HG02870 (cell line): ENCODE measurements around the gene CDH22.

Experiments used
- ATAC-seq: cut with Tn5 transposase; IDR thresholded peaks from one replicate; pipeline ENCODE4 v1.9.1; 2021; ENCODE audit warnings: mild to moderate bottlenecking, moderate library complexity; ENCODE audit not compliant: unreplicated experiment

The CDH22 gene

GRCh38 chr20:46219190-46219589 is 89.1 kb downstream of the CDH22 start:
- no peak for ATAC-seq

GRCh38 chr20:46218656-46219055 is 89.6 kb downstream of the CDH22 start:
- ATAC-seq = no peak

GRCh38 chr20:46217583-46217982 is 90.7 kb downstream of the CDH22 start:
- no peak for ATAC-seq

GRCh38 chr20:46216770-46217464 is 91.4 kb downstream of the CDH22 start:
- ATAC-seq = no peak

DNA sequence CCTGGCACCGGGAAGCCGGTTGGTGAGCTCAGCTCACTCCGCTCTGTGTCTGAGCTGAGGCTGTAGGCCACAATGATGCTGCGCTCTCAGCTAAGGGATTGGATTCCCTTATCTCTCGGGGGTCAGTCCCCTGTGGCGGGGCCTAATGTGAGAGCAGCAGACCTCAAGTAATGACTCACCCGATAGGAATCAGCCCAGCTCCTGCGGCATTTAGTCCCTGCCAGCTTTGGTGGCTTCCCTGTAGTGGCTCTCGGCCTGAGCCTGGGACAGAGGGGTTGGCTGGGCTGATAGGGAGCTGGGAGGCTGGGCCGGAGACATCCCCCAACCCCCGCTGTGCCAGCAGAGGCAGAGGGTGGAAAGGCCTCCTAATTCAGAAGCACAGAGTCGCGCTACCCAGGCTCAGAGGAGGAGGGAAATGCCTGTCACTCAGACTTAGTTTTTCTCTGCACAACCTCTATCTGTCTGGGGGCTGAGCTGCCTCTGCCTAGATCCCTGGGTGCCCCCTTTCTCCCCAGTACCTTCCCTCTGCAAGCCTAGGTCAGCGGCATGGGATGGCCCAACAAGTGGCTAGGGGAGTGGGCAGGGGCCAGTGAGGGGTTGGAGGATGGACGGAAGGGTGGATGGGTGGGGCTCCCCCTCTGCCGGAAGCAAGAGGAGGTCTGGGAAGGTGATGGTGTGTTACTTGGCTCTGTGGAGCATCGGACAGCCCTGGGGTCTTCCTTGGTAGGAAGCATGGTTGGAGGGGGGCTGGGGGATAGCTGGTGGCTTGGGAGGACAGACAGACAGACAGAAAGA is 92.2 kb downstream of the CDH22 start:
- no peak for ATAC-seq

- ATAC-seq = no peak
Observed at GRCh38 chr20:46214824-46215488, 93.3 kb downstream of the CDH22 start.

DNA sequence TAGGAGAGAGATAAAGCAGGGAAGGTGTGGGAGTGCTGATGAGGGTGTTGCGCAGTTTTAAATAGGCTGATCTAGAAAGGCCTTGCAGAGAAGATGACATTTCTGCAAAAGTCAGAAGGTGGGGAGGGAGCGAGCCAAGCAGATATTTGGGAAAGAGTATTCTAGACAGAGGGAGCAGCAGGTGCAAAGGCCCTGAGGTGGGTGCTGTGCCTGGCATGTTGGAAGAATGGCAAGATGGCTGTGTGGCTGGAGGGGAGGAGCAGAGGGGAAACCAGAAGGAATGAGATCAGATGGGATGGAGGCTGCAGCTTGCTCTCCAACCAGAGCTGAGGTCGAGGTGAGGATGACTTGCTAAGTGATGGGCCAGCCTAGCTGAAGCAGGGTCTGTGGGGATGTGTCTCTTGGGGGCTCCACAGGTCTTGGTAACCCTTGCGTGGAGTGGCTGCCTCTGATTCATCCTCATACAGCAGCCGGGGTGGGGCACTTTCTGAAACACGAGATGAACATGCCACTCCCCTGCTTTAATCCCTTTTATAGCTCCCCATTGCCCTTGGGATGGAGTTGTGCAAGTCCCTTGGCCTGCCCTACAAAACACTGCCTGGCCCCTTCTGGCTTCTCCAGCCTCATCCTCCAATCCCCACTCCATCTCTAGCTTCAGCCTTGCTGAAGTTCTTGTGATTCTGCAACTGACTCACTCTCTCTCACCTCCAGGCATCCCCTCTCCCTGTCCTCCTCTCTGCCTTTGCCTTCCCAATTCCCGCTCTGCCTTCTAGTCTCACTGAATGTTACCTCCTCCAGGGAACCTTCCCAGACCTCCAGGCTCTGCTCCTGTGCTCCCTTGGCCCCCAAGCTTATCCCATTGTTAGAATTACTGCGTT is 94.1 kb downstream of the CDH22 start:
- ATAC-seq = no peak

DNA sequence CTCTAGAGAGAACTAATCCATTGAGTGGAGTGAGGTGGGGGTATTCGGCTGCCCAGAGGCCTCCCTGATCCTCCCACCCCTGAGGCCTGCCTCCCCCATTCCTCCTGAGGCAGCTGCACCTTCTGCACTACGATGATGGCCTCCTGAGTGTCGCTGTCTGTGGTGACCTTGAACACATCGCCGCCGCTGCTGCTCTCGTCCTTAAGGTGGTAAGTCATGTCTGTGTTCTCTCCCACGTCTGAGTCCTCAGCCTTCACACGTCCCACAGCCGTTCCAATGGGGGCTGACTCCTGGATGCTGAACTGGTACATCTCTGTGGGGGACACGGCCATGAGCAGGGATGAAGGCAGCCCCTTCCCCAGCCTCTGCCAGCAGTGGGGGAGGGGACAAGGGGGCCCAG is 95.4 kb downstream of the CDH22 start:
- no peak for ATAC-seq

GRCh38 chr20:46212252-46212651 is 96.0 kb downstream of the CDH22 start:
- ATAC-seq = no peak

DNA sequence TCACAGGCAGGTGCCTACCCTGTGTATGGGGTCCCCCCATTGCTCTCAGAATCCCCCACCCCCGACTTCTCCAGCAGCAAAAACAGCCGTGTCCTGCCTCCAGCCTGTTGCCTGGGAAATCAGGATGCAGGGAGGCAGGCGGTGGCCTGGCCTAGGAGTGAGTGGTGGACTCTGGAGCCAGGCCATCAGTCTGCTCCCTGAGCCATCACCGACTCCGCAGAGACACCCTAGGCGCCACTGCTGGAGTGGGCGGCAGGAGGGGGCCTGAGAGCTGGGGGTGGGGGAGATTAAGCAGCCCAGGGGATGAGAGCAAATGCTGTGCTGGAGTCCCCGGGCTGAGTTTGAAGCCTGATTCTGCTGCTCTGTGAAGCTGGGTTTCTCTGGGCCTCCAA is 97.0 kb downstream of the CDH22 start:
- ATAC-seq = no peak

DNA sequence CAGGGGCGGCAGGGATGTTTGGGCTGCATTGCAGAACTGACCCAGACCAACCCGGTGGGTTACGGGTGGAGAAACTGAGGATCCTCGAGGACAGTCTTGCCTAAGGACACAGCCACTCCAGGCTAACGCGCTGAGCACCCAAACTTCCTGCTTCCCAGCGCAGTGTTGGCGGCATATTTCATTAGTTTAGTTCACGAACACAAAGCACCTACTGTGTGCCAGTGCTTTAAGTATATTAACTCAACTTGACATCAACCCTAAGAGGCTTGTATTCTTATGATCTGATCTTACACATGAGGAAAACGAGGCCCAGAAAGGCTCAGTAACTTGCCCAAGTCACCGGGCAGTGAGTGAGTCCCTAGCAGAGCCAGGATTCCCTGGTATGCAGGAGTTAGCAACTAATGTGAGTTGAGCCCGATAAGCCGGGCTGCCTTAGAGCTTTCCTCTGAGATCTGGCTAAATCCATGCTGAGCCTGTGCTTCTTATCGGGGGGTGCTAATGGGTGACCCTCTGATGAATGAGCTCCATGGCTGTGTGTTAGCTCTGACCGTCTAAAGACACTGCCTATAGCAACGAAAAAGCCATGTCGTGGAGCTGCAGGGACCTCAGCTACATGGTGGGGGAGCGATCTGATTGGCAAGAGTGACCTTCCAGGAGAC is 97.5 kb downstream of the CDH22 start:
- ATAC-seq = no peak

DNA sequence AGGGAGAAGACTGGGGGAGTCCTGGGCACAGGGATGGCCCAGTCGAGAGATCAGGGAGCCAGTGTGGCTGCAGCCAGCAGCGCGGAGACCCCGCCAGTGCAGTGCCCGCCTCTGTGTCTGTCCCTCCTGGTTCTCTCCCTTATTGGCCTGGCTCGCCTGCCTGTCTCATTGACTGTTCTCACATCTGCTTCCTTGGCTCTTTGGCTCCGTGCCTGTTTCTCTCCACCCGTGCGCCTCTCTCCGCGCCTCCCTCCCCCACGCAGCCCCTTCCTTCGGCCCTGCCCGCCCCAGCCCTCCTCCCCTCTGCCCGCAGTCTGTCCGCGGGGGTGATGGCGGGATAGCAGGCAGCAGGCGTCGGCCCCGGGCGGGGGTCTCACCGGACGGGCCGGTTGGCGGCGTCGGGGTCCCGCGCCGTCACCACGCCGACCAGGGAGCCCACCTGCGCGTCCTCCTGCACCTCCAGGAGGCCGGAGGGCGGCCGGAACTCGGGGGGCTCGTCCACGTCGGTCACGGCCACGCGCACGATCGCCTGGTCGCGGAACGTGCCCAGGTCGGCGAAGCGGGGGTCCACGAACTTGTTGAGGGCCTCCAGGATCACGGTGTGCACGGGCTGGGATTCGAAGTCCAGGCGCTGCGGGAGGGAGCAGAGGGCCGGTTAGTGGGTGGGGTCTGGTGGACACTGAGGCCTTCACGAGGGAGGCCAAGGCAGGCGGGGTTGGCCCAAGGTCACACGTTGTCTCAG is 98.2 kb downstream of the CDH22 start:
- ATAC-seq = no peak

DNA sequence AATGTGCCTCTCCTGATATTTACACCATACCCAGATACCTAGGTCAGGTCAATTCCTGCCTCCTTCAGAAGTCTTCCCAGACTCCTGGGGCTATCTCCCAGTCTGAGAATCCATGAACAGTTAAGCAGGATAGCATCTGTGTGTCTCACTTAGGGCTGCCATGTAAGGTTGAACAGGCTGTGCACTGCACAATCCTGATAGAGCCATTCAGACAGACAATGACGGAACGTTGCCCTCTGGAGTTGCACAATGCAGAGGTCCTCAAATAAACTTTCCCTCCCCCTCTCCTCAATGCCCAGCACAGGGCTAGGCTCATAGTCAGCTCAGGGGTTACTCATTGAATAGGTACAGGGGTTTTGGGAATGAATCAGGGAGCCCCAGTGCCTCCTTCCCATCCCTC is 100.5 kb downstream of the CDH22 start:
- ATAC-seq = no peak

GRCh38 chr20:46206992-46207549 is 101.2 kb downstream of the CDH22 start:
- ATAC-seq = no peak

GRCh38 chr20:46206025-46206424 is 102.3 kb downstream of the CDH22 start:
- no peak for ATAC-seq

DNA sequence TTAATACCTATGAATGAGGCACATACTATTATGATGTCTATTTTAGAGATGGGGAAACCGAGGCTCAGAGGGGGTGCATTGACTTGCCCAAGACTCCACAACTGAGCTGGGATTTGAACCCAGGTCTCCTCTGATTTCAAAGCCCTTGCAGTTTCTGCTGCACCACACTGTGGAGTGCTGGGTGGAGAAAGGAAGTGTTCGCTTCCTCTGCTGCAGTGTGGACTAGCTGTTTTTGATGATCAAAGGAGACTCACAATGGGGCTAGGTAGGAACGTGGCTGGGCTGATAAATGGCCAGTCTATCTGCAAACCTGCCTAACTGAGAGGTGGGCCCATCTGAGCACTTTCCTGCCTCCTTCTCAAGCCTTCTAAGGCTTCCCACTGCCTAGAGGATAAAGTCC is 102.9 kb downstream of the CDH22 start:
- no peak for ATAC-seq

DNA sequence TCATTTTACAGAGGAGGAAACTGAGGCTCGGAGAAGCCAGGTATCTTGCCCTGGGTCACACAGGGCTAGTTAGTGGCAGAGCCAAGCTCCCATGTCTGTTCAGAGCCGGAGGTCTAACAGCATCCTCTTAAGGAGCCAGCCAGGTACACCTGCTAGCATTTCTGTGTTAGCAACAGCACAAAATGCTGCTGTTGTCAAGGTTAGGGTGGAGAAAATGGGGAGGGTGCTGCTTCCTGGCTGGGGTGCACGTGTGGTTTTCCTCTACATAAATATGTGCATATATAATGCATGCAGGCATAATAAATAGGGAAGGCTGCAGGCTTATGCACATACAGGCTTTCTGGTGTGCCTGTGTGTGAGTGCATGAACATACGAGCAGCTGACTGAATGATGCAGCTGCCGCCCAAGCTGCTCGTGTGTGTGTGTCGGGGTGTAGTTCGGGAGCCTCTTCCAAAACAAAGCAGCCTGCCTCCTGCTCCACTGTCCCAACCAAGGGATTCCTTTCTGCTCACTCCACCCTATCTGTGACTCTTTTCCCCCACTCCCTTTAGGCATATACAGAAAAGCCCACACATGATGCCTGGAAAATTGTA is 103.6 kb downstream of the CDH22 start:
- no peak for ATAC-seq

GRCh38 chr20:46203510-46203837 is 104.8 kb downstream of the CDH22 start:
- ATAC-seq = no peak
